SK-N-SH treated with all-trans-retinoic acid at 6 μM for 48 hours (cell line): ENCODE results near the gene PTPRN2.

Experiments
- ATAC-seq: fragments of 200-7000 bp; cut with Tn5 transposase; 3 replicates; pipeline ENCODE4 v1.9.1; 2020; ENCODE audit warnings: mild to moderate bottlenecking, moderate library complexity
- ARNTL ChIP-seq: fragments of 450-650 bp; formaldehyde crosslinking; IDR thresholded peaks from 2 replicates; pipeline ENCODE4 v1.5.0; 2020; ENCODE audit warnings: low read depth, mild to moderate bottlenecking, moderate library complexity, borderline replicate concordance
- BACH2 ChIP-seq: fragments of 250-450 bp; sonication (Bioruptor Pico); IDR thresholded peaks from 2 replicates; pipeline ENCODE4 v1.9.0; 2021; ENCODE audit warnings: mild to moderate bottlenecking, borderline replicate concordance
- CSDC2 ChIP-seq: fragments of 250-450 bp; sonication (Bioruptor Pico); IDR thresholded peaks from 2 replicates; pipeline ENCODE4 v1.5.0; 2020; ENCODE audit warnings: mild to moderate bottlenecking, moderate library complexity
- CSRNP3 ChIP-seq: fragments of 250-450 bp; sonication (Bioruptor Pico); IDR thresholded peaks from 2 replicates; pipeline ENCODE4 v1.5.1; 2021; ENCODE audit warnings: mild to moderate bottlenecking, moderate library complexity
- ESRRG ChIP-seq: fragments of 250-450 bp; sonication (Bioruptor Pico); IDR thresholded peaks from 2 replicates; pipeline ENCODE4 v1.6.1; 2021; ENCODE audit warnings: mild to moderate bottlenecking
- GLIS3 ChIP-seq: fragments of 250-450 bp; sonication (Bioruptor Pico); IDR thresholded peaks from 2 replicates; pipeline ENCODE4 v1.5.0; 2020; ENCODE audit warnings: mild to moderate bottlenecking, moderate library complexity
- ISL1 ChIP-seq: fragments of 250-450 bp; sonication (Bioruptor Pico); IDR thresholded peaks from 2 replicates; pipeline ENCODE4 v2.1.2; 2022; ENCODE audit warnings: mild to moderate bottlenecking, moderate library complexity
- OSR1 ChIP-seq: fragments of 250-450 bp; sonication (Bioruptor Pico); IDR thresholded peaks from 2 replicates; pipeline ENCODE4 v1.8.0; 2022; ENCODE audit warnings: moderate library complexity, mild to moderate bottlenecking, inconsistent platforms
- PATZ1 ChIP-seq: fragments of 250-450 bp; sonication (Bioruptor Pico); IDR thresholded peaks from 2 replicates; pipeline ENCODE4 v1.8.0; 2020; ENCODE audit warnings: mild to moderate bottlenecking, moderate library complexity, borderline replicate concordance
- POU6F1 ChIP-seq: fragments of 250-450 bp; sonication (Bioruptor Pico); IDR thresholded peaks from 2 replicates; pipeline ENCODE4 v1.8.0; 2021; ENCODE audit warnings: low read depth, mild to moderate bottlenecking, moderate library complexity, borderline replicate concordance
- PPARA ChIP-seq: fragments of 250-450 bp; sonication (Bioruptor Pico); IDR thresholded peaks from 2 replicates; pipeline ENCODE4 v1.5.0; 2020; ENCODE audit warnings: mild to moderate bottlenecking, borderline replicate concordance
- RARB ChIP-seq: fragments of 250-450 bp; sonication (Bioruptor Pico); IDR thresholded peaks from 2 replicates; pipeline ENCODE4 v1.8.0; 2021; ENCODE audit warnings: mild to moderate bottlenecking, moderate library complexity
- SNAI2 ChIP-seq: fragments of 250-450 bp; sonication (Bioruptor Pico); IDR thresholded peaks from 2 replicates; pipeline ENCODE4 v1.5.0; 2020; ENCODE audit warnings: mild to moderate bottlenecking, moderate library complexity
- TCF4 ChIP-seq: fragments of 250-450 bp; sonication (Bioruptor Pico); IDR thresholded peaks from 2 replicates; pipeline ENCODE4 v1.8.0; 2021; ENCODE audit warnings: mild to moderate bottlenecking, moderate library complexity, borderline replicate concordance
- TOX ChIP-seq: fragments of 250-450 bp; sonication (Bioruptor Pico); IDR thresholded peaks from 2 replicates; pipeline ENCODE4 v1.8.0; 2021; ENCODE audit warnings: mild to moderate bottlenecking, moderate library complexity, borderline replicate concordance
- ZC3H10 ChIP-seq: fragments of 250-450 bp; sonication (Bioruptor Pico); IDR thresholded peaks from 2 replicates; pipeline ENCODE4 v1.5.1; 2021; ENCODE audit warnings: mild to moderate bottlenecking, moderate library complexity
- ZFP30 ChIP-seq: fragments of 450-650 bp; formaldehyde crosslinking; IDR thresholded peaks from 2 replicates; pipeline ENCODE4 v1.5.0; 2022; ENCODE audit warnings: mild to moderate bottlenecking, moderate library complexity
- ZNF565 ChIP-seq: fragments of 450-650 bp; formaldehyde crosslinking; conservative IDR thresholded peaks from 2 replicates; pipeline ENCODE4 v1.5.0; 2020; ENCODE audit warnings: low read depth, mild to moderate bottlenecking, moderate library complexity
- ZNF70 ChIP-seq: fragments of 450-650 bp; formaldehyde crosslinking; IDR thresholded peaks from 2 replicates; pipeline ENCODE4 v1.5.0; 2020; ENCODE audit warnings: mild to moderate bottlenecking, moderate library complexity
- ZNF8 ChIP-seq: fragments of 450-650 bp; formaldehyde crosslinking; IDR thresholded peaks from 2 replicates; pipeline ENCODE4 v1.5.0; 2020; ENCODE audit warnings: mild to moderate bottlenecking, moderate library complexity
- TF ChIP-seq, protein P1 (sequence below): fragments of 250-450 bp; sonication (Bioruptor Pico); IDR thresholded peaks from 2 replicates; pipeline ENCODE4 v1.5.0; 2020; ENCODE audit warnings: mild to moderate bottlenecking, moderate library complexity

PTPRN2 gene

DNA sequence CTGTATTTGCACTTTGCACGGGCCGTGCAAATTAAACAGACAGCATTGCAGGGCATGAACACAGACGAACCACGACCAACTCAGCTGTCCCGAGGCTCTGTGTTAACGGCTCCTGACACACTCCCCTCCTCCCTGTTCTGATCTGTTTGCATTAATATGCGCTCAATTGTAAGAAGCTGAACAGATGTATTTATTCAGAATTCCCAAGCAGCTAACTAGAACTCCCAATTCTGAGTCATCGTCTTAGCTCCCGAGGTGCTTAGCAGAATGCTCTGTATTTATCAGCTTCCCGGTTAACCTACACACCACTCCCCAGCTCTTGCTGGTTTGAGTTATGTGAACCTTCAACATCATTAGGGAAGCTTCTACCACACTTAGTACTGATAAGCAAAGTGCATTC lies 286.4 kb downstream of the PTPRN2 start:
- TF ChIP-seq ZFP30 (CRISPR knock-in tag) (no peak), ESRRG (CRISPR knock-in tag) (no peak), ZNF565 (CRISPR knock-in tag) (no peak), RARB (CRISPR knock-in tag) (no peak), TOX (CRISPR knock-in tag) (no peak), CSDC2 (CRISPR knock-in tag) (no peak), ZNF8 (no peak), SNAI2 (no peak), OSR1 (CRISPR knock-in tag) (no peak), PATZ1 (CRISPR knock-in tag) (no peak), BACH2 (no peak), ARNTL (CRISPR knock-in tag) (no peak), ZNF70 (CRISPR knock-in tag) (no peak), ZC3H10 (no peak), TCF4 (CRISPR knock-in tag) (no peak), ISL1 (CRISPR knock-in tag) (no peak), CSRNP3 (no peak)
- TF ChIP-seq, protein P1, sequence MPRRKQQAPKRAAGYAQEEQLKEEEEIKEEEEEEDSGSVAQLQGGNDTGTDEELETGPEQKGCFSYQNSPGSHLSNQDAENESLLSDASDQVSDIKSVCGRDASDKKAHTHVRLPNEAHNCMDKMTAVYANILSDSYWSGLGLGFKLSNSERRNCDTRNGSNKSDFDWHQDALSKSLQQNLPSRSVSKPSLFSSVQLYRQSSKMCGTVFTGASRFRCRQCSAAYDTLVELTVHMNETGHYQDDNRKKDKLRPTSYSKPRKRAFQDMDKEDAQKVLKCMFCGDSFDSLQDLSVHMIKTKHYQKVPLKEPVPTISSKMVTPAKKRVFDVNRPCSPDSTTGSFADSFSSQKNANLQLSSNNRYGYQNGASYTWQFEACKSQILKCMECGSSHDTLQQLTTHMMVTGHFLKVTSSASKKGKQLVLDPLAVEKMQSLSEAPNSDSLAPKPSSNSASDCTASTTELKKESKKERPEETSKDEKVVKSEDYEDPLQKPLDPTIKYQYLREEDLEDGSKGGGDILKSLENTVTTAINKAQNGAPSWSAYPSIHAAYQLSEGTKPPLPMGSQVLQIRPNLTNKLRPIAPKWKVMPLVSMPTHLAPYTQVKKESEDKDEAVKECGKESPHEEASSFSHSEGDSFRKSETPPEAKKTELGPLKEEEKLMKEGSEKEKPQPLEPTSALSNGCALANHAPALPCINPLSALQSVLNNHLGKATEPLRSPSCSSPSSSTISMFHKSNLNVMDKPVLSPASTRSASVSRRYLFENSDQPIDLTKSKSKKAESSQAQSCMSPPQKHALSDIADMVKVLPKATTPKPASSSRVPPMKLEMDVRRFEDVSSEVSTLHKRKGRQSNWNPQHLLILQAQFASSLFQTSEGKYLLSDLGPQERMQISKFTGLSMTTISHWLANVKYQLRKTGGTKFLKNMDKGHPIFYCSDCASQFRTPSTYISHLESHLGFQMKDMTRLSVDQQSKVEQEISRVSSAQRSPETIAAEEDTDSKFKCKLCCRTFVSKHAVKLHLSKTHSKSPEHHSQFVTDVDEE (CRISPR knock-in tag): no peak
- no peak for ATAC-seq

GRCh38 chr7:158300427-158300826 lies 287.2 kb downstream of the PTPRN2 start:
- TF ChIP-seq ZFP30 (CRISPR knock-in tag): no peak
- no peak for TF ChIP-seq PATZ1 (CRISPR knock-in tag)
- TF ChIP-seq PPARA (CRISPR knock-in tag): no peak
- TF ChIP-seq POU6F1 (CRISPR knock-in tag): no peak
- no peak for TF ChIP-seq ZNF70 (CRISPR knock-in tag)
- no peak for TF ChIP-seq OSR1 (CRISPR knock-in tag)
- no peak for TF ChIP-seq SNAI2
- no peak for ATAC-seq

DNA sequence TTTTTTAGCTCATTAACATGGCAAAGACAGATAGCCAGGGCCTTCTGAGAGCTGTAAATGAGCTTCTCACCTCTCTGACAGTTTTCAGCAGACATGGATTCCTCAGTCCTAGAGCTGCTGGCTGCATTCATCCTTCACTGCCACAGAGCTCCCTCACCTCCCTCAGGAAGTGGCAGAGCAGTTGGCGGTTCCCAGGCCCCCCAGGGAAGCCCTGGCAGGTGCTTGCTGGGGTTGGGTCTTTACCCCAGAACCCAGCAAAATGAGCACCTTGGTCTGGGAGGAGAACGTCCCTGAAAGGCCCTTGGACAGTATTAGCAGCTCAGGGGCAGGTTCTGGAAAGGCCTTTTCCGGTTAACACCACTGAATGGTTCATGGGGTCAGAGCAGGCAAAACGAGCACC lies 288.0 kb downstream of the PTPRN2 start:
- ATAC-seq: no peak
- TF ChIP-seq BACH2: no peak
- TF ChIP-seq, all 23 proteins: peak for 0

DNA sequence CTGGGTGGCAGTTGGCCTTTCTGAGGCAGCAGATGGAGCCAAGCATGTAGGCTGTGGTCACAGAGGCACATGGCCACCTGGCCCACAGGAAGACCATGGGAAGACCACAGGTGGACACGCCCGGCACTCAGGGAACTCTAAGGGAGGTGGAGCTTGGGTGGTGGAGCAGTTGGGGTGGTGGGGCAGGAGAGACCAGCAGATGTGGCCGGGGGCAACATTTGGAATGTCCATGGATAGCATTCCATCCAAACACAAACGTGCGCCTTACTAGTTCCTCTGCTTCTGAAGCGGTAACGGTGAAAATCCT lies 290.9 kb downstream of the PTPRN2 start:
- ATAC-seq: no peak
- TF ChIP-seq CSRNP3 (no peak), SNAI2 (no peak), ZNF565 (CRISPR knock-in tag) (no peak), GLIS3 (CRISPR knock-in tag) (no peak), TCF4 (CRISPR knock-in tag) (no peak), OSR1 (CRISPR knock-in tag) (no peak), BACH2 (no peak), ZFP30 (CRISPR knock-in tag) (no peak), CSDC2 (CRISPR knock-in tag) (no peak), ZC3H10 (no peak), TOX (CRISPR knock-in tag) (no peak), ZNF8 (no peak)
- TF ChIP-seq, protein P1 (CRISPR knock-in tag): no peak
